HFF-Myc (cell line): ENCODE measurements around the gene FANCL.
"Not testable (repeated sequence)": the region's sequence is repeated elsewhere in the genome, so short reads cannot be mapped to it uniquely, and the experiment has no call there.

ENCODE experiments used
- DNase-seq: peaks from one replicate; pipeline ENCODE4 v3.0.0-alpha.2; 2011; ENCODE audit warnings: low read depth; ENCODE audit errors: extremely low read depth
- H3K4me3 ChIP-seq: replicated peaks from 2 replicates; pipeline ENCODE4 v1.5.1; 2011; ENCODE audit warnings: low read depth, mild to moderate bottlenecking, control low read depth, low read length
- CTCF ChIP-seq: IDR thresholded peaks from 2 replicates; pipeline ENCODE4 v1.5.1; 2012; ENCODE audit warnings: mild to moderate bottlenecking, low read depth, low read length, control low read depth; ENCODE audit errors: missing control alignments

Gene FANCL

GRCh38 chr2:58240670-58241545 is at the start of gene FANCL:
Gene FANCL (minus strand): TSS chr2:58241325. CDS start chr2:58241313, 12 bp downstream.
- H3K4me3 ChIP-seq: peak within 1 kb of the TSS; percentile 74
- TF ChIP-seq CTCF: no peak
- peak; percentile 58 for DNase-seq

- no peak for TF ChIP-seq CTCF
- no peak for DNase-seq
- H3K4me3 ChIP-seq: no peak overlapping the region
Measured at GRCh38 chr2:58289029-58289428, 47.9 kb upstream of the FANCL start.

GRCh38 chr2:58283931-58284330 is 42.8 kb upstream of the FANCL start:
- DNase-seq: no peak
- TF ChIP-seq CTCF: no peak
- no peak overlapping the region for H3K4me3 ChIP-seq

GRCh38 chr2:58275144-58275543 is 34.0 kb upstream of the FANCL start:
- DNase-seq, H3K4me3 ChIP-seq: not testable (repeated sequence)

GRCh38 chr2:58271826-58272225 is 30.7 kb upstream of the FANCL start:
- DNase-seq: no peak
- no peak overlapping the region for H3K4me3 ChIP-seq
- TF ChIP-seq CTCF: no peak

GRCh38 chr2:58268685-58269084 is 27.6 kb upstream of the FANCL start:
- no peak overlapping the region for H3K4me3 ChIP-seq
- no peak for TF ChIP-seq CTCF
- no peak for DNase-seq

GRCh38 chr2:58266211-58266610 is 25.1 kb upstream of the FANCL start:
- H3K4me3 ChIP-seq: no peak overlapping the region
- TF ChIP-seq CTCF: no peak
- DNase-seq: no peak
